DMS79 treated with DMSO at 0.1 percent for 48 hours (cell line): ENCODE data around the gene HID1.

ENCODE experiments used
- DNase-seq: peaks from one replicate; lab custom pipeline; 2025; lab: John Stamatoyannopoulos, UW

HID1 gene

DNA sequence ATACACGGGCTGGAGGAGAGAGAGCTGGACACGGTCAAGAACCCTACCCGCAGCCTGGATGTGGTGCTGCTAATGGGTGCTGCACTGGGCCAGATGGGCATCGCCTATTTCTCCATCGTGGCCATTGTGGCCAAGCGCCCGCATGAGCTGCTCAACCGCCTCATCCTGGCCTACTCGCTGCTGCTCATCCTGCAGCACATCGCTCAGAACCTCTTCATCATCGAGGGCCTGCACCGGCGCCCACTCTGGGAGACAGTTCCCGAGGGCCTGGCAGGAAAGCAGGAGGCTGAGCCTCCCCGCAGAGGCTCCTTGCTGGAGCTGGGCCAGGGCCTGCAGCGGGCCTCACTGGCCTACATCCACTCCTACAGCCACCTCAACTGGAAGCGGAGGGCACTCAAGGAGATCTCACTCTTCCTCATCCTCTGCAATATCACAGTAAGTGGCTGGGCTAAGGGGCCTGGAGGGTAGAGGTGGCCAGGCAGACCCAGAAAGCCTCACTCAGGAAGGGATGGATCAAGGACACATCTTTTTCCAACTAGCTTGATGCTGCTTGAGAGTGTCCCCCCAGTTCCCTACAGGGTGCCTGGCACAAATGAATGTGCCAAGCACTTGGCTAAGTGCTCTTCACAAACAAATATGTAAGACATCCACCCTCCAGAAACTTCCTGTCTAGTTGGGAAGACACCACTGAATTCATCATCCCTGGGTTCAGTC lies 25.4 kb downstream of the HID1 start:
- DNase-seq: no peak

GRCh38 chr17:74946641-74947040 lies 25.9 kb downstream of the HID1 start:
- no peak for DNase-seq

- DNase-seq: no peak
Measured at GRCh38 chr17:74945543-74945942, 27.0 kb downstream of the HID1 start.

- DNase-seq: no peak
Measured at GRCh38 chr17:74943808-74944522, 28.6 kb downstream of the HID1 start.

DNA sequence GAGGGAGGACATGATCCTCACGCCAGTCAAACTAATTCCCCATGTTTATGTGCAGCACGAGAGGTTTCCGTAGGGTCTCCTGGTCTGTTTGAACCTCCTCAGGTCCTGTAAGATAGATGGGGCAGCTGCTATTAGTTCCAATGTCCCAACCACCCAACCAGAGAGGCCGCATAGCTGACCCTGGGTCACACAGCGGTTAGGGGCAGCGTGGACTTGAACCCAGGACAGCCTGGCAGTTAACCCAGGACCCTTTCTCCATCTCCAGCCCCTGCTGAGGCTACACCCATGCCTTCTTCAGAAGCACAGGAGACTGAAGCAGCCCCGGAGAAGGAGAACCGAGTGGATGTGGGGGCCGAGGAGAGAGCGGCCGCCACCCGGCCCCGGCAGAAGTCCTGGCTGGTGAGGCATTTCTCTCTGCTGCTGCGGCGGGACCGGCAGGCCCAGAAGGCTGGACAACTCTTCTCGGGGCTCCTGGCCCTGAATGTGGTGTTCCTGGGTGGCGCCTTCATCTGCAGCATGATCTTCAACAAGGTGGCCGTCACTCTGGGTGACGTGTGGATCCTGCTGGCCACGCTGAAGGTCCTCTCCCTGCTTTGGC lies 31.3 kb downstream of the HID1 start:
- no peak for DNase-seq

DNA sequence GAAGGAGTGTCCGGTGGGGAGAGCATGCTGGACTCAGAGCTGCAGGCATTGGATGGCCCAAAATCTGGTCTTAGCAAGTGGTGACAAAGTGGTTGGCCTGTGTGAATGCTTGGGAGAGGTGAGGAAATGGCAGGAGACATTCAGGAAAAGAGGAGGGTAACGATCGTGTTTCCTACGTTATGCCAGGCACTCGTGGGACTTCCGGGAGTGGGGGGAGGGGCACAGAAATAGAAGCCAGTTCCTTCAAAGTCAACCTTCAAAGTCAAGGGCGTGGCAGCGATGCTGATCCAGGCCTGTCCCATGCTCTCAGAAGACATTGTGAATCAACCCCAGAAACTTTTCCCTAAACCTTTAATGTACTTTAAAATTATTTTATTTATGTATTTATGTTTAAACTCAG lies 33.0 kb downstream of the HID1 start:
- DNase-seq: no peak

GRCh38 chr17:74938194-74938950 lies 34.2 kb downstream of the HID1 start:
- DNase-seq: no peak

GRCh38 chr17:74937064-74938051 lies 35.2 kb downstream of the HID1 start:
- DNase-seq: no peak

- no peak for DNase-seq
Measured at GRCh38 chr17:74936470-74936799, 36.1 kb downstream of the HID1 start.

GRCh38 chr17:74935585-74936469 lies 36.7 kb downstream of the HID1 start, which contains the start of gene OTOP3:
TSS of gene OTOP3 (plus strand) at chr17:74935898. CDS start at chr17:74935922, 24 bp downstream.
- DNase-seq: no peak

DNA sequence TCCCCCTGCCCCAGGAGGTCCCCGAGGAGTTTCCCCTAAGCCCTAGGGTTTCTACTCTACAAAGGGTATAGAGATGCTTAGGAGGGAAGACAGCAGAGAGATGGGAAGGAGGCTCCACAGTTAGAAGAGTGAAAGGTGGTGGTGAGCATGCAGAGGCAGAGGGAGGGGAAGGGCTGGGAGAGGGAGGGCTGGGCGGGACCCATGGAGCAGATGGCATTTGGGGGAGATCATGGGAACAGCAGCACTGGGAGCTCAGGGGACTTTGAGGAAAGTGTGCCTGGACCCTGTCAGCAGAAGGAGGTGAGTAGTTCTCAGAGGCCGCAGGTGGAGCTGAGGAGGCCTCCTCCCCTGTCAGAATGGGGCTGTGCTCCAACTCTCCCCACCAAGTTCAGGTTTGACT lies 37.5 kb downstream of the HID1 start:
- DNase-seq: no peak

DNA sequence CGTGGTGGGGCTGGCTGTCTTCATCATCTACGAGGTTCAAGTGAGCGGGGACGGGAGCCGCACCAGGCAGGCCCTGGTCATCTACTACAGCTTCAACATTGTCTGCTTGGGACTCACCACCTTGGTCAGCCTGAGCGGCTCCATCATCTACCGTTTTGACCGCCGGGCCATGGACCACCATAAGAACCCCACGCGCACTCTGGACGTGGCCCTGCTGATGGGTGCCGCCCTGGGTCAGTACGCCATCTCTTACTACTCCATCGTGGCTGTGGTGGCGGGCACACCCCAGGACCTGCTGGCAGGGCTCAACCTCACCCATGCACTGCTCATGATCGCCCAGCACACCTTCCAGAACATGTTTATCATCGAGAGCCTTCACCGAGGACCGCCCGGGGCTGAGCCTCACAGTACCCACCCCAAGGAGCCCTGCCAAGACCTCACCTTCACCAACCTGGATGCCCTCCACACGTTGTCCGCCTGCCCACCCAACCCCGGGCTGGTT lies 42.0 kb downstream of the HID1 start:
- DNase-seq: no peak

- no peak for DNase-seq
Measured at GRCh38 chr17:74928786-74929185, 43.8 kb downstream of the HID1 start.

GRCh38 chr17:74925242-74925641 lies 47.3 kb downstream of the HID1 start:
- DNase-seq: no peak

DNA sequence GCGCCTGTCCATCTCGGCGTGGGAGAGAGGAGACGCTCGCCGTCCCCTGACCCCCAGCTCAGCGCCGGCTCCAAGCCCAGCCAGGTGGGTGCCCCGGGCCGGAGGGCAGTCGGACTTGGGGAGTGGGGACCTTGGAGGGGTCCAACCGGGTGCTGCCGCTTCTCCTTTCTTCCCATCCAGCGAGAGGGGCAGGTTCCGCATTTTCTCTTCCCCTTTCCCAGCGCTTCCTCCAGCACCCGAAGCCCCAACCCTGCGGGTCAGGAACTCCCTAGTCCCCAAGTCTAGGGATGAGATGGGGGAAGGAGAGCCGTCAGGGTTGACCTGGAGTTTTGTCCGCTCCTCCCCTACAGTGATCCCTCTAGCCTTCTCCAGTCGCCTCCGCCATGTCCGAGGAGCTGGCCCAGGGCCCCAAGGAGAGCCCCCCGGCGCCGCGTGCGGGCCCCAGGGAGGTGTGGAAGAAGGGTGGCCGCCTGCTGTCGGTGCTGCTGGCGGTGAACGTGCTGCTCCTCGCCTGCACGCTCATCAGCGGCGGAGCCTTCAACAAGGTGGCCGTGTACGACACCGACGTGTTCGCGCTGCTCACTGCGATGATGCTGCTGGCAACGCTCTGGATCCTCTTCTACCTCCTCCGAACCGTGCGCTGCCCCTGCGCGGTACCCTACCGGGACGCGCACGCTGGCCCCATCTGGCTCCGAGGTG lies 48.2 kb downstream of the HID1 start, which contains the start of gene OTOP2:
OTOP2 (plus strand) TSS at position 24 of the 699 bp plus-strand sequence; CDS start at position 384, 360 bp downstream.
- no peak for DNase-seq

GRCh38 chr17:74923538-74924249 lies 48.9 kb downstream of the HID1 start:
- DNase-seq: no peak

- no peak for DNase-seq
Measured at GRCh38 chr17:74922694-74923537, 49.6 kb downstream of the HID1 start, which contains the start of gene USH1G. TSS of gene USH1G (minus strand) at chr17:74923255. CDS start at chr17:74923073, 182 bp downstream.

GRCh38 chr17:74922172-74922571 lies 50.4 kb downstream of the HID1 start:
- DNase-seq: no peak
